ENCODE results near the gene NOXO1. TPM values are rescaled to one million over a fixed set of nuclear protein-coding genes. Genes with fewer than 3 reads are reported as not detected.
A peak's percentile ranks its signal among the peaks of the same experiment; 100 is the strongest.

Gene NOXO1
- total RNA-seq, 3 donors from 2014 or later (not counting 1 experiment from before 2014, with no cell fraction given) = not detected

- Mint-ChIP-seq H3K4me3 (peak within 1 kb of the TSS; percentile 98), H3K4me1 (peaks cover 18 to 23% of the 10 kb centered on the region in 2 donors), H3K9me3 (no peaks in the 10 kb centered on the region), H3K36me3 (no peaks in the 10 kb centered on the region), H3K27ac (peak within 1 kb of the TSS; percentile 97 to 98), H3K27me3 (ENCODE audit: low read depth in 2 of 2) (no peaks in the 10 kb centered on the region)
- H3K36me3 ChIP-seq (ENCODE audit: control insufficient read depth, insufficient read depth, low read length) = peaks cover 27% of the 10 kb centered on the region
- H3K4me1 ChIP-seq (ENCODE audit: control insufficient read depth, insufficient read depth, low read length) = peaks cover 27% of the 10 kb centered on the region
- no peak for TF ChIP-seq CTCF (IDR thresholded peaks at IDR 0.05)
- H3K9me3 ChIP-seq (ENCODE audit: control insufficient read depth, insufficient read depth, low read length) = no peaks in the 10 kb centered on the region
- H3K27me3 ChIP-seq (ENCODE audit: control insufficient read depth, insufficient read depth, low read length) = no peaks in the 10 kb centered on the region
- H3K27ac ChIP-seq (ENCODE audit: low read length) = peak within 1 kb of the TSS; percentile 97
- H3K4me3 ChIP-seq (ENCODE audit: low read length) = peak within 1 kb of the TSS; percentile 62
- under 1% methylated on average over 78 of the region's 78 CpGs for WGBS (ENCODE audit: insufficient coverage)
- intact Hi-C loops (cut with micrococcal nuclease) = loop anchor here (1.0 kb wide), 1 partner anchor 8 kb away; the partner anchor contains the start of gene RPS2
- ATAC-seq (peak; percentile 96 to 98 (median 97)), DNase-seq (peak; percentile 98 to 99)
Observed at GRCh38 chr16:1971796-1972489, 9.3 kb downstream of the NOXO1 start, which contains the start of gene TBL3. Gene TBL3 (plus strand): TSS chr16:1972053. CDS start chr16:1972165, 112 bp downstream.

GRCh38 chr16:1968146-1968953, 12.9 kb downstream of the NOXO1 start:
- Mint-ChIP-seq H3K4me3 (no peak overlapping the region), H3K4me1 (peaks cover 39 to 45% of the 10 kb centered on the region in 2 donors), H3K27me3 (ENCODE audit: low read depth in 2 of 2) (no peaks in the 10 kb centered on the region), H3K27ac (no peak overlapping the region), H3K9me3 (no peaks in the 10 kb centered on the region), H3K36me3 (no peaks in the 10 kb centered on the region)
- ATAC-seq (no peak), DNase-seq (no peak)
- H3K27ac ChIP-seq (ENCODE audit: low read length) = no peak overlapping the region
- intact Hi-C loops (cut with micrococcal nuclease) = no loop called here
- WGBS (ENCODE audit: insufficient coverage) = 94% methylated on average over 41 of the region's 41 CpGs
- H3K4me1 ChIP-seq (ENCODE audit: control insufficient read depth, insufficient read depth, low read length) = peaks cover 42% of the 10 kb centered on the region
- H3K9me3 ChIP-seq (ENCODE audit: control insufficient read depth, insufficient read depth, low read length) = no peaks in the 10 kb centered on the region
- no peak overlapping the region for H3K4me3 ChIP-seq (ENCODE audit: low read length)
- no peak for TF ChIP-seq CTCF (IDR thresholded peaks at IDR 0.05)
- H3K27me3 ChIP-seq (ENCODE audit: control insufficient read depth, insufficient read depth, low read length) = no peaks in the 10 kb centered on the region
- H3K36me3 ChIP-seq (ENCODE audit: control insufficient read depth, insufficient read depth, low read length) = peaks cover 2% of the 10 kb centered on the region

GRCh38 chr16:1966460-1966859, 14.8 kb downstream of the NOXO1 start, which contains the start of gene RNF151:
Gene RNF151 (plus strand): TSS chr16:1966856. CDS start chr16:1966882, 26 bp downstream.
- Histone ChIP-seq H3K9me3 (ENCODE audit: control insufficient read depth, insufficient read depth, low read length) (no peaks in the 10 kb centered on the region), H3K4me1 (ENCODE audit: control insufficient read depth, insufficient read depth, low read length) (peaks cover 44% of the 10 kb centered on the region), H3K4me3 (ENCODE audit: low read length) (peak within 1 kb of the TSS; percentile 88), H3K27me3 (ENCODE audit: control insufficient read depth, insufficient read depth, low read length) (no peaks in the 10 kb centered on the region), H3K27ac (ENCODE audit: low read length) (peak within 1 kb of the TSS; percentile 99), H3K36me3 (ENCODE audit: control insufficient read depth, insufficient read depth, low read length) (peaks cover 20% of the 10 kb centered on the region)
- WGBS (ENCODE audit: insufficient coverage) = 94% methylated on average over 6 of the region's 6 CpGs
- H3K4me3 Mint-ChIP-seq = peak within 1 kb of the TSS; percentile 94
- intact Hi-C loops (cut with micrococcal nuclease) = no loop called here
- peaks cover 30 to 32% of the 10 kb centered on the region in 2 donors for H3K4me1 Mint-ChIP-seq
- H3K36me3 Mint-ChIP-seq = no peaks in the 10 kb centered on the region
- H3K27ac Mint-ChIP-seq = peak within 1 kb of the TSS; percentile 95
- DNase-seq (no peak), ATAC-seq (no peak)
- no peak for TF ChIP-seq CTCF (IDR thresholded peaks at IDR 0.05)
- no peaks in the 10 kb centered on the region for H3K27me3 Mint-ChIP-seq (ENCODE audit: low read depth in 2 of 2)
- no peaks in the 10 kb centered on the region for H3K9me3 Mint-ChIP-seq

Data from natural killer cell (primary cell).